ENCODE measurements around the gene SDHAF2. TPM values are rescaled to one million over a fixed set of nuclear protein-coding genes. Genes with fewer than 3 reads are reported as not detected.
"Not testable (repeated sequence)": the region's sequence is repeated elsewhere in the genome, so short reads cannot be mapped to it uniquely, and the experiment has no call there.

SDHAF2 gene
- total RNA-seq, 4 donors from 2014 or later: 32.1 to 84.4 (median 53.8) TPM

DNA sequence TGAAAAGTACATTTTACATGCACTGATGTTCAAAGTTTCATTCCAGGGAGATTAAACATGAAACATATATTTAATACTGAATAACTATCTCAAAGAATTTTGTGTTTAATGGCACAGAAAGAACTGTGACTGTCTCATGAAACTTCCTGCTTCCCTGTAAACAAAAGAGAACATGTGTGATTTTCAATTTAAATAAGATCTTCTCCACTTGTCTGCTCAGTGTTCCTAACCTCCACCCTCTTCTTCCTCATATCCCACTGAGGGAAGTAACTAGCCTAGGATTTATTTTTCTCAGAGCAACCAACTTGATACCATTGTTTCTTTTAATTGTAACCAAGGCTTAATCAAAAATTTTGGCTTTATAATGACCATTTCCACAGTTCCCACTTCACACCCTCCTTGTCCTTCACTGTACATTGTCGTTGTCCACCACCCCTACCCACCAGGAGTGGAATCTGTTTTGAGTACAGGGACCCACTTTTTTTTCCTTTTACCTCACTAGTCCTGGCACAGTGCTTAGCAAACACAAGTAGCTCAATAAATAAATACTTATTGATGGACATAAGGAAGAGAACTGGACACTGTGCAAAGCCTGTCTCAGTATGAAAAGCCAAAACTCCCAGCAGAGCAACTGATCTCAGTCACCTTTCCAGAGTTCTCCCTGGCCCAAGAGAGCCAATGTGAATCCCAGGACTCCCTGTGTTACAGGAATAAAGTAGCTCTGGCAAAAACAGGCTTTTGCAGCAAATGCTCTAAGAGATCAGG is 4.4 kb upstream of the SDHAF2 start:
- Histone ChIP-seq H3K9me3 (no peaks in the 10 kb centered on the region), H3K27ac (no peak overlapping the region), H3K27me3 (no peaks in the 10 kb centered on the region), H3K36me3 (peaks cover 3 to 77% of the 10 kb centered on the region in 2 donors), H3K4me1 (peaks cover 12 to 15% of the 10 kb centered on the region in 2 donors), H3K4me3 (no peak overlapping the region)
- intact Hi-C loops (cut with DNase I; ENCODE audit: low total_unique reads): no loop called here
- ATAC-seq: no peak
- DNase-seq: no peak
- in situ Hi-C loops (cut with MboI; ENCODE audit: low sequenced_read_pairs in 4 of 4): no loop called here
- TF ChIP-seq, protein P1, sequence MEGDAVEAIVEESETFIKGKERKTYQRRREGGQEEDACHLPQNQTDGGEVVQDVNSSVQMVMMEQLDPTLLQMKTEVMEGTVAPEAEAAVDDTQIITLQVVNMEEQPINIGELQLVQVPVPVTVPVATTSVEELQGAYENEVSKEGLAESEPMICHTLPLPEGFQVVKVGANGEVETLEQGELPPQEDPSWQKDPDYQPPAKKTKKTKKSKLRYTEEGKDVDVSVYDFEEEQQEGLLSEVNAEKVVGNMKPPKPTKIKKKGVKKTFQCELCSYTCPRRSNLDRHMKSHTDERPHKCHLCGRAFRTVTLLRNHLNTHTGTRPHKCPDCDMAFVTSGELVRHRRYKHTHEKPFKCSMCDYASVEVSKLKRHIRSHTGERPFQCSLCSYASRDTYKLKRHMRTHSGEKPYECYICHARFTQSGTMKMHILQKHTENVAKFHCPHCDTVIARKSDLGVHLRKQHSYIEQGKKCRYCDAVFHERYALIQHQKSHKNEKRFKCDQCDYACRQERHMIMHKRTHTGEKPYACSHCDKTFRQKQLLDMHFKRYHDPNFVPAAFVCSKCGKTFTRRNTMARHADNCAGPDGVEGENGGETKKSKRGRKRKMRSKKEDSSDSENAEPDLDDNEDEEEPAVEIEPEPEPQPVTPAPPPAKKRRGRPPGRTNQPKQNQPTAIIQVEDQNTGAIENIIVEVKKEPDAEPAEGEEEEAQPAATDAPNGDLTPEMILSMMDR (IDR thresholded peaks at IDR 0.05 in 4 of 5, conservative IDR thresholded peaks at IDR 0.05 in 1 of 5): no peak
- TF ChIP-seq POLR2A (IDR thresholded peaks at IDR 0.05): no peak

DNA sequence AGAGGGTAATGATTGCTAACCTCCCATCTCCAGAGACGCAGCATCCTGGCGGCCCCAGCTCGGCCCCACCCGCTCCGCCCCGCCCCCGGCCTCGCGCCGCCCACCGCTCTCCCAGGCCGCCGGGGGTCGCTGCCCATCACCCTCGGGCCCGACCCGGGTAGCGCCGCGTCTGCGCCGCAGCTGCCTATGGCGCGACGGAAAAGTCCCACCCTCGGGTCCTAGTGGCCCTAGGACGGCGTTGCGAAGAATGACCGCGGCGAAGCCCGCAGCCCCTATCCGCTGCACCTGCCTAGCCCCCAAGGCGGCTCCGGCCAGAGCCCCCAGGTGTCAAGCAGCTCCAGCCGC is 606 bp upstream of the SDHAF2 start:
- H3K9me3 ChIP-seq: no peaks in the 10 kb centered on the region
- intact Hi-C loops (cut with DNase I; ENCODE audit: low total_unique reads): loop anchor here (1.0 to 2.0 kb wide), 2 partner anchors 69 to 97 kb away; partner anchors contain the start of gene CYB561A3
- in situ Hi-C loops (cut with MboI; ENCODE audit: low sequenced_read_pairs in 4 of 4): no loop called here
- ATAC-seq (peak; percentile 52 to 53), DNase-seq (peak in 1 of 2 donors; percentile 34)
- H3K27me3 ChIP-seq: no peaks in the 10 kb centered on the region
- peaks cover 3 to 45% of the 10 kb centered on the region in 2 donors for H3K36me3 ChIP-seq
- TF ChIP-seq, protein P1 (IDR thresholded peaks at IDR 0.05 in 4 of 5, conservative IDR thresholded peaks at IDR 0.05 in 1 of 5): peak in 2 of 5 experiments; percentile 13 to 37
- TF ChIP-seq POLR2A (IDR thresholded peaks at IDR 0.05): no peak
- peak overlapping the region; percentile 73 to 89 (median 76) for H3K4me3 ChIP-seq
- H3K4me1 ChIP-seq: peaks cover 19 to 30% of the 10 kb centered on the region in 2 donors
- H3K27ac ChIP-seq: peak overlapping the region; percentile 90 to 98 (median 94)

DNA sequence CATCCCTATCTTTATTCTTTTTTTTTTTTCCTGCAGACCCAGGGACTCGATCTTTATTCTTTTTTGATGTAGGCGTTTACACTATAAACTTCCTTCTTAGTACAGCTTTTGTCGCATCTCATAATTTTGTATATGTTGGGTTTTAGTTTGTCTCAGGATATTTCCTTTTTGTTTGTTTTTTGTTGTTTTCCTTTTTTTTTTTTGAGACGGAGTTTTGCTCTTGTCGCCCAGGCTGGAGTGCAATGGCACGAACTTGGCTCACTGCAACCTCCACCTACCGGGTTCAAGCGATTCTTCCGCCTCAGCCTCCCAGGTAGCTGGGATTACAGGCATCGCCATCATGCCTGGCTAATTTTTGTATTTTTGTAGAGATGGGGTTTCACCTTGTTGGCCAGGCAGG is 915 bp downstream of the SDHAF2 start:
- H3K27me3 ChIP-seq; DNase-seq; ATAC-seq; H3K9me3 ChIP-seq; in situ Hi-C loops (cut with MboI; ENCODE audit: low sequenced_read_pairs in 4 of 4): not testable (repeated sequence)
- peak overlapping the region; percentile 73 to 89 (median 76) for H3K4me3 ChIP-seq
- peak overlapping the region; percentile 90 to 98 (median 94) for H3K27ac ChIP-seq
- peaks cover 3 to 31% of the 10 kb centered on the region in 2 donors for H3K36me3 ChIP-seq
- H3K4me1 ChIP-seq: peaks cover 19 to 36% of the 10 kb centered on the region in 2 donors
- intact Hi-C loops (cut with DNase I; ENCODE audit: low total_unique reads): loop anchor here (1.0 kb wide), 1 partner anchor 39 kb away; the partner anchor contains the start of gene TMEM216

DNA sequence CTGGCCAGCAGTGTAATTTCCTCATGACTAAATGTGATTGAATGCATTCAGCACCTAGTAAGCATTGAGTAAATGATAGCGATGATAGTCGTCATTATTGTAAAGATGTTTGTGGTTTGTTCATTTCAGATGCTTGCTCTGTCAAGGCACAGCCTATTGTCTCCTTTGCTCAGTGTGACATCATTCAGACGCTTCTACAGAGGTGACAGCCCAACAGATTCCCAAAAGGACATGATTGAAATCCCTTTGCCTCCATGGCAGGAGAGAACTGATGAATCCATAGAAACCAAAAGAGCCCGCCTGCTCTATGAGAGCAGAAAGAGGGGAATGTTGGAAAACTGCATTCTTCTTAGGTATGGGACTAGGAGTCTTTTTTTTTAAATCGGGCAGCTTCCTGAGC is 7.6 kb downstream of the SDHAF2 start:
- H3K4me3 ChIP-seq: no peak overlapping the region
- H3K27me3 ChIP-seq: no peaks in the 10 kb centered on the region
- H3K9me3 ChIP-seq: no peaks in the 10 kb centered on the region
- no peak overlapping the region for H3K27ac ChIP-seq
- TF ChIP-seq POLR2A (IDR thresholded peaks at IDR 0.05): no peak
- TF ChIP-seq, protein P1 (IDR thresholded peaks at IDR 0.05 in 4 of 5, conservative IDR thresholded peaks at IDR 0.05 in 1 of 5): no peak
- peaks cover 6 to 39% of the 10 kb centered on the region in 2 donors for H3K36me3 ChIP-seq
- H3K4me1 ChIP-seq: peaks cover 0 to 14% of the 10 kb centered on the region in 2 donors
- ATAC-seq (no peak), DNase-seq (no peak)
- intact Hi-C loops (cut with DNase I; ENCODE audit: low total_unique reads) (no loop called here), in situ Hi-C loops (cut with MboI; ENCODE audit: low sequenced_read_pairs in 4 of 4) (no loop called here)

DNA sequence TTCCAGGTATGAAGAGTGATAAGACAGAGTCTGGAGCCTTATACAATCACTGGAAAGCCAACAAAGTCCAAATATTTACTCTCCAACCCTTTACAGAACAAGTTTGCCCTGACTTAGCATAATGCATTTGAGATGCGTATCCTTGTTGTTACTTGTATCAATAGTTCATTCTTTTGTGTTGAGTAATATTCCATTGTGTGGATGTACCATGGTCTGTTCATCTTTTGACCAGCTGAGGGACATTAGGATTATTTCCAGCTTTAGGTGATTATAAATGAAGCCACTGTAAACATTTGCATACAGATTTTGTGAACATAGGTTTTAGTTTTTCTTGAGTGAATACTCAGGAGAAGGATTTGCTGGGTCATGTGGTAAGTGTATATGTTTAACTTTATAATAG is 9.7 kb downstream of the SDHAF2 start:
- no peak overlapping the region for H3K27ac ChIP-seq
- no peak for ATAC-seq
- H3K4me1 ChIP-seq: peaks cover under 1 to 19% of the 10 kb centered on the region in 2 donors
- in situ Hi-C loops (cut with MboI; ENCODE audit: low sequenced_read_pairs in 4 of 4) (loop anchor here in 1 of 4 donors (10.0 kb wide), 1 partner anchor 75 kb away; no protein-coding TSS in a partner anchor), intact Hi-C loops (cut with DNase I; ENCODE audit: low total_unique reads) (no loop called here)
- H3K36me3 ChIP-seq: peaks cover 6 to 39% of the 10 kb centered on the region in 2 donors
- no peaks in the 10 kb centered on the region for H3K27me3 ChIP-seq
- no peak overlapping the region for H3K4me3 ChIP-seq
- H3K9me3 ChIP-seq: no peaks in the 10 kb centered on the region
- DNase-seq: no peak
- TF ChIP-seq POLR2A (IDR thresholded peaks at IDR 0.05): no peak
- TF ChIP-seq, protein P1 (IDR thresholded peaks at IDR 0.05 in 4 of 5, conservative IDR thresholded peaks at IDR 0.05 in 1 of 5): no peak

Data from gastrocnemius medialis (tissue), 4 donors.